Activated naive CD4-positive, alpha-beta T cell treated with anti-CD3 and anti-CD28 coated beads for 36 hours (primary cell): Measurements from ENCODE around the gene PGAM1. TPM values are rescaled to one million over a fixed set of nuclear protein-coding genes. Genes with fewer than 3 reads are reported as not detected.

ENCODE experiments used
- CTCF ChIA-PET: fragments of 350-600 bp; sonication (Branson Sonifier 250); formaldehyde crosslinking; loops from one replicate; lab custom pipeline; 2021; ENCODE audit warnings: antibody characterized with exemption; lab: Charles Lee
- DNase-seq: peaks from one replicate; pipeline ENCODE4 v3.0.0-alpha.2; 2020
- H3K27ac Mint-ChIP-seq: one replicate; pipeline ENCODE4 v1.8.0; 2021; ENCODE audit warnings: mild to moderate bottlenecking, mixed read lengths
- H3K27me3 Mint-ChIP-seq: one replicate; pipeline ENCODE4 v1.8.0; 2021; ENCODE audit warnings: low read depth, mixed read lengths
- H3K36me3 Mint-ChIP-seq: one replicate; pipeline ENCODE4 v1.8.0; 2021; ENCODE audit warnings: low read depth, mixed read lengths
- H3K4me1 Mint-ChIP-seq: one replicate; pipeline ENCODE4 v1.8.0; 2021; ENCODE audit warnings: low read depth, mixed read lengths
- H3K4me3 Mint-ChIP-seq: one replicate; pipeline ENCODE4 v1.8.0; 2021; ENCODE audit warnings: mild to moderate bottlenecking, moderate library complexity, mixed read lengths
- H3K9me3 Mint-ChIP-seq: one replicate; pipeline ENCODE4 v1.8.0; 2021; ENCODE audit warnings: mixed read lengths
- intact Hi-C: fragments of 100-400 bp; cut with micrococcal nuclease; formaldehyde crosslinking; loops from one replicate; pipeline ENCODE4 v1.15.1; 2023
- total RNA-seq, 2 experiments: library from RNA; stranded (reverse); gene quantifications; one replicate each; pipeline ENCODE4 v1.2.3, GENCODE V29; 2021

PGAM1 gene
- total RNA-seq, 2 experiments from 2014 or later = 1,371 to 1,393 TPM

- DNase-seq = no peak
- no peaks in the 10 kb centered on the region for H3K27me3 Mint-ChIP-seq
- H3K9me3 Mint-ChIP-seq = no peaks in the 10 kb centered on the region
- CTCF ChIA-PET = interaction anchor here (0.6 to 4.6 kb wide), 8 partner anchors 15 to 62 kb away, joined by 3 to 49 read pairs (median 5); partner anchors contain the start of gene RRP12
- H3K27ac Mint-ChIP-seq = peak overlapping the region; percentile 80
- peaks cover 9% of the 10 kb centered on the region for H3K36me3 Mint-ChIP-seq
- H3K4me3 Mint-ChIP-seq = peak overlapping the region; percentile 86
- peaks cover 46% of the 10 kb centered on the region for H3K4me1 Mint-ChIP-seq
- intact Hi-C loops = loop anchor here (1.0 kb wide), 1 partner anchor 22 kb away; no protein-coding TSS in a partner anchor
These were observed 19.3 kb downstream of the PGAM1 start for GRCh38 chr10:97445357-97445721.

- Mint-ChIP-seq H3K27me3 (no peaks in the 10 kb centered on the region), H3K27ac (peak within 1 kb of the TSS; percentile 80), H3K9me3 (no peaks in the 10 kb centered on the region), H3K36me3 (peaks cover 8% of the 10 kb centered on the region), H3K4me1 (peaks cover 53% of the 10 kb centered on the region), H3K4me3 (peak within 1 kb of the TSS; percentile 86)
- intact Hi-C loops = loop anchor here (1.0 to 2.0 kb wide), 6 partner anchors 18 to 195 kb away; partner anchors contain the start of genes MMS19, PI4K2A, RRP12 and UBTD1
- CTCF ChIA-PET = interaction anchor here (0.6 to 4.6 kb wide), 5 partner anchors 18 to 63 kb away, joined by 3 to 49 read pairs (median 8); no protein-coding TSS in a partner anchor
- peak; percentile 95 for DNase-seq
These were observed 20.0 kb downstream of the PGAM1 start, which contains the start of the genes EXOSC1 and ZDHHC16 for GRCh38 chr10:97445722-97446639. EXOSC1 (minus strand) TSS chr10:97446006; CDS start chr10:97445985, 21 bp downstream. ZDHHC16 (plus strand) TSS chr10:97446175; CDS start chr10:97451676, 5,501 bp downstream.

GRCh38 chr10:97450828-97451227 is 24.8 kb downstream of the PGAM1 start:
- H3K36me3 Mint-ChIP-seq = peaks cover 18% of the 10 kb centered on the region
- CTCF ChIA-PET = no interaction called here
- H3K9me3 Mint-ChIP-seq = no peaks in the 10 kb centered on the region
- H3K27ac Mint-ChIP-seq = peak overlapping the region; percentile 57
- peaks cover 60% of the 10 kb centered on the region for H3K4me1 Mint-ChIP-seq
- DNase-seq = no peak
- no peak overlapping the region for H3K4me3 Mint-ChIP-seq
- no peaks in the 10 kb centered on the region for H3K27me3 Mint-ChIP-seq
- intact Hi-C loops = no loop called here

- H3K4me1 Mint-ChIP-seq = peaks cover 55% of the 10 kb centered on the region
- H3K27me3 Mint-ChIP-seq = no peaks in the 10 kb centered on the region
- H3K4me3 Mint-ChIP-seq = no peak overlapping the region
- no peaks in the 10 kb centered on the region for H3K9me3 Mint-ChIP-seq
- intact Hi-C loops = no loop called here
- H3K27ac Mint-ChIP-seq = no peak overlapping the region
- DNase-seq = no peak
- H3K36me3 Mint-ChIP-seq = peaks cover 20% of the 10 kb centered on the region
- CTCF ChIA-PET = no interaction called here
These were observed 25.6 kb downstream of the PGAM1 start for GRCh38 chr10:97451605-97452004.

- intact Hi-C loops = no loop called here
- H3K9me3 Mint-ChIP-seq = no peaks in the 10 kb centered on the region
- peaks cover 28% of the 10 kb centered on the region for H3K36me3 Mint-ChIP-seq
- no peaks in the 10 kb centered on the region for H3K27me3 Mint-ChIP-seq
- H3K27ac Mint-ChIP-seq = no peak overlapping the region
- DNase-seq = no peak
- CTCF ChIA-PET = interaction anchor here (1.0 to 1.3 kb wide), 3 partner anchors 44 to 69 kb away, joined by 3 to 5 read pairs (median 3); no protein-coding TSS in a partner anchor
- peaks cover 47% of the 10 kb centered on the region for H3K4me1 Mint-ChIP-seq
- no peak overlapping the region for H3K4me3 Mint-ChIP-seq
These were observed 26.4 kb downstream of the PGAM1 start for GRCh38 chr10:97452352-97452751.

GRCh38 chr10:97454330-97455036 is 28.5 kb downstream of the PGAM1 start:
- H3K27me3 Mint-ChIP-seq = no peaks in the 10 kb centered on the region
- CTCF ChIA-PET = interaction anchor here (0.8 to 1.9 kb wide), 6 partner anchors 9 to 99 kb away, joined by 3 to 6 read pairs (median 3); partner anchors contain the start of gene RRP12
- peak overlapping the region; percentile 96 for H3K27ac Mint-ChIP-seq
- H3K4me3 Mint-ChIP-seq = no peak overlapping the region
- peak; percentile 46 for DNase-seq
- H3K9me3 Mint-ChIP-seq = no peaks in the 10 kb centered on the region
- H3K4me1 Mint-ChIP-seq = peaks cover 37% of the 10 kb centered on the region
- H3K36me3 Mint-ChIP-seq = peaks cover 41% of the 10 kb centered on the region
- intact Hi-C loops = no loop called here

GRCh38 chr10:97456034-97456685 is 30.2 kb downstream of the PGAM1 start:
- no peaks in the 10 kb centered on the region for H3K9me3 Mint-ChIP-seq
- H3K27ac Mint-ChIP-seq = peak overlapping the region; percentile 96
- intact Hi-C loops = no loop called here
- CTCF ChIA-PET = interaction anchor here (0.7 to 1.9 kb wide), 5 partner anchors 33 to 98 kb away, joined by 3 to 7 read pairs (median 5); no protein-coding TSS in a partner anchor
- peaks cover 49% of the 10 kb centered on the region for H3K36me3 Mint-ChIP-seq
- H3K27me3 Mint-ChIP-seq = no peaks in the 10 kb centered on the region
- H3K4me1 Mint-ChIP-seq = peaks cover 27% of the 10 kb centered on the region
- no peak for DNase-seq
- no peak overlapping the region for H3K4me3 Mint-ChIP-seq

- Mint-ChIP-seq H3K36me3 (peaks cover 52% of the 10 kb centered on the region), H3K4me1 (peaks cover 27% of the 10 kb centered on the region), H3K27ac (peak overlapping the region; percentile 96)
These were observed 30.7 kb downstream of the PGAM1 start for GRCh38 chr10:97456686-97457065.

GRCh38 chr10:97459111-97459510 is 33.1 kb downstream of the PGAM1 start:
- CTCF ChIA-PET = interaction anchor here (1.6 kb wide), 1 partner anchor 94 kb away, joined by 4 read pairs; no protein-coding TSS in a partner anchor
- H3K9me3 Mint-ChIP-seq = no peaks in the 10 kb centered on the region
- DNase-seq = no peak
- intact Hi-C loops = no loop called here
- peaks cover 18% of the 10 kb centered on the region for H3K4me1 Mint-ChIP-seq
- no peak overlapping the region for H3K27ac Mint-ChIP-seq
- H3K36me3 Mint-ChIP-seq = peaks cover 59% of the 10 kb centered on the region
- no peak overlapping the region for H3K4me3 Mint-ChIP-seq
- H3K27me3 Mint-ChIP-seq = no peaks in the 10 kb centered on the region

More at GRCh38 chr10:97456686-97457065, 30.7 kb downstream of the PGAM1 start:
- Mint-ChIP-seq H3K27me3 (no peaks in the 10 kb centered on the region), H3K9me3 (no peaks in the 10 kb centered on the region), H3K4me3 (no peak overlapping the region)
- CTCF ChIA-PET = interaction anchor here (0.7 to 1.4 kb wide), 4 partner anchors 32 to 97 kb away, joined by 3 to 7 read pairs (median 4); no protein-coding TSS in a partner anchor
- DNase-seq = no peak
- intact Hi-C loops = no loop called here

- Mint-ChIP-seq H3K27ac (peak overlapping the region; percentile 57), H3K4me3 (no peak overlapping the region), H3K4me1 (peaks cover 10% of the 10 kb centered on the region), H3K9me3 (no peaks in the 10 kb centered on the region), H3K27me3 (no peaks in the 10 kb centered on the region), H3K36me3 (peaks cover 56% of the 10 kb centered on the region)
- intact Hi-C loops = no loop called here
- CTCF ChIA-PET = interaction anchor here (0.6 to 1.6 kb wide), 2 partner anchors 93 to 161 kb away, joined by 3 to 4 read pairs; no protein-coding TSS in a partner anchor
- DNase-seq = no peak
These were observed 33.9 kb downstream of the PGAM1 start for GRCh38 chr10:97459933-97460332.

GRCh38 chr10:97462309-97462708 is 36.3 kb downstream of the PGAM1 start:
- Mint-ChIP-seq H3K36me3 (peaks cover 42% of the 10 kb centered on the region), H3K4me3 (no peak overlapping the region), H3K4me1 (no peaks in the 10 kb centered on the region), H3K9me3 (no peaks in the 10 kb centered on the region), H3K27ac (no peak overlapping the region), H3K27me3 (no peaks in the 10 kb centered on the region)
- intact Hi-C loops = no loop called here
- CTCF ChIA-PET = interaction anchor here (0.6 to 2.5 kb wide), 9 partner anchors 12 to 183 kb away, joined by 3 to 12 read pairs (median 3); no protein-coding TSS in a partner anchor
- DNase-seq = no peak
